HG03064 (cell line): ENCODE data around the gene HDAC4.
A peak's percentile ranks its signal among the peaks of the same experiment; 100 is the strongest.
"Not testable (repeated sequence)": the region's sequence is repeated elsewhere in the genome, so short reads cannot be mapped to it uniquely, and the experiment has no call there.

Source experiments
- ATAC-seq: cut with Tn5 transposase; IDR thresholded peaks from one replicate; pipeline ENCODE4 v1.9.1; 2021; ENCODE audit warnings: low read depth; ENCODE audit not compliant: unreplicated experiment

The HDAC4 gene

GRCh38 chr2:239400596-239401066 lies at the start of gene HDAC4:
Gene HDAC4 (minus strand): TSS chr2:239401020. CDS start chr2:239352699, 48,321 bp downstream.
- peak; percentile 4 for ATAC-seq

GRCh38 chr2:239449468-239449867 lies 48.6 kb upstream of the HDAC4 start:
- ATAC-seq: not testable (repeated sequence)

DNA sequence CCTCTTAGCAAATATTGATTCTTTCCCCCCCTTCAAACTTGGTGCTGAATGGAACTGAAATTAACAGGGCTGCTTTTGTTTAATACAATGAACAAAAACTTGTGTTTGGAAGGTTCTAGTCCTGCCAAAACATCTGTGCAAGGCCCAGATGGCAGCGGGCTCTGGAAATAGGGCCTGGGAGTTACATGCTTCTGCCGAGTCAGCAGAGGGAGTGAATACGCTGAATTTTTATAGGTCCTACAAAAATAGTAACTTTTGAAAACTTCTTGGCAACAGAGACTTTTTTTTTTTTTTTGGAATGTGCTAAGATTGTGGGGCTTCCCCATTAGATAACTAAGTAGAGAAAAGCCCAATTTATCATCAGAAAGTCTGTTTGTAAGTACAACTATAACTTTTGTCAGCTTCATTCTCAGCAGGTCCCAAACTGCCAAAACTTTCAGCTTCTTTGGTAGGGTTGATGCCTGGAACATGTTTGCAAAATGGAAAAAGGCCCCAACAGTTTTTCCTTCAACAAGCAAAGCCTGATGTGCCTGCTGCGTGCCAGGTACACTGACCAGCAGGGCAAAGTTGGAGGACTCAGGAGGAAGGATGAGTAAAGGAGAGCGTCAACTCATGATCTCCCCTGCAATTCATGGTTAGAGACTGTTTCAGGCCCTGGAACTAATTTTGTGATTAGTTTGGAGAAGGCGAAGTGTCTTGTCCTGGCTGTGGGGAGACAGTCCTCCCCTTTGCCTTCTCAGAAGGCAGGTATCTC lies 45.1 kb upstream of the HDAC4 start:
- ATAC-seq: no peak

- no peak for ATAC-seq
Observed at GRCh38 chr2:239444626-239445577, 44.1 kb upstream of the HDAC4 start.

- no peak for ATAC-seq
Observed at GRCh38 chr2:239443666-239444567, 43.1 kb upstream of the HDAC4 start.

GRCh38 chr2:239443102-239443620 lies 42.3 kb upstream of the HDAC4 start:
- no peak for ATAC-seq

DNA sequence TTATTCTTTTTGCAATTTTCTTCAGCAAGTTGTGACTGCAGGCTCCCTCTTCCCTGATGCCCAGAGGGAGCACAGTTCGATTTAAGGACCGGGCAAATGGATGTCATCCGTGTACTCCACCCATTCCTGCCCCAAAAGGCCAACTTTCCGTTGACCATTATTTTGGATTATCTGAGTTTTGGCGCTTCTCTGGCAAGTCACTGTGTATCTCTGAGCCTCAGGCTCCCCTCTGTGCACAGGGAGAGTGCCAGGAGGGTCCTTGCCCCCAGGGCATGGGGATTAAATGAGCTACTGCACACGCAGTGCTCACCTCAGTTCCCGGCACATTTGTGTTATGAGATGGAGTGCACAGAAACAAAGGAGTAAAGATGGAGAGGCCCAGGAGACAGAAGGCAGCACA lies 41.4 kb upstream of the HDAC4 start:
- no peak for ATAC-seq

GRCh38 chr2:239441261-239442078 lies 40.6 kb upstream of the HDAC4 start:
- ATAC-seq: no peak

DNA sequence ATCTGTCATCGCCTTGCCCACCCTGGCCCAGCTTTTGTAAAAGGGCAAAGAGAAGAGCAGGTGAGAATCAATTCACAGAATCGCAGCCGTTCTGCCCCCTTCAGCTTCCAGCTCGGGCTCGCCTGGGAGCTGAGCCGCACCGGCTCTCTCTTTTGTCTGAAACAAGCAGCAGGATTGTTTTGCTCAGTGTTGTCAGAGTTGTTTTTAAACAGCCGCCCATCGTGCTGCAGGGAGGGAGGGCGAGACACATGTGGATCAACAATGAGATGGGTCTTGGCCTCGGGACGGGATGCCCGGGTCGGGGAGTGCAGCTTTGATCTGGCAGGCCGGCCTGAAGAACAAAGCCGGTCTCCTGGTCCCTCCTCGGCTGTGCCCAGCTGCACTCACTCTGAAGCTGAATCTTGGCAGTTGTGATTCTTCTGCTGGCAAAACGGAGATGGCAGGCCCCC lies 39.7 kb upstream of the HDAC4 start:
- no peak for ATAC-seq

- no peak for ATAC-seq
Observed at GRCh38 chr2:239439754-239440315, 39.0 kb upstream of the HDAC4 start.

- ATAC-seq: no peak
Observed at GRCh38 chr2:239438995-239439753, 38.4 kb upstream of the HDAC4 start.

- ATAC-seq: no peak
Observed at GRCh38 chr2:239438368-239438767, 37.5 kb upstream of the HDAC4 start.

DNA sequence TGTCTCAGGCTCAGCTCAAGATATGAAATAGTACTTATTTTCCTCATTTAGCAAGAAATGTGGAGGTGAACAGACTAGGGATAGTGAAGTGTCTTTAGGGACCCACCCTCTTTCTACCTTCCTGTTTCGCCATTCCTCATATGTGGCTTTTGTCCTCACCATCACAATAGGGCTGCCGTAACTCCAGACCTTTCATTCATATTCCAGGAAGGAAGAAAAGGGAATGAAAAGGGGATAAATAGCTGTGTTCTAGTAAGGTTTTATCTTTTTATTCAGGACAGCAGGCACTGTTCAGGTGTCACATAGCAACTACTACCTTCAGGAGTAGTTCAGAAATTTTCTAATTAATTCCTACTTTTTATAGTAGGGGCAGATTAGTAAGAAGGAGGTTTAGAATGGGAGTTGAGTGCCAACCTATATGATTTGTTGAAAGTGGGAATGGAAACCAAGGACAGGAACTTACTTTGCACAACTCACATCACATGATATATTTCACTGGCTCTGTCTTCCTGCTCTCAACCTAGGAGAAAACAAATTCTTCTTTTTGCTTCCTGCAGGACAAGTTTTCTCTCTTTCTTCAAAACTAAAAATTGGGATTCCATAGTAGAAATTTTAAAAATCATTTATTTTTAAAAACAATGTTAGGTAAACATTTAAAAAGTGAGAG lies 36.0 kb upstream of the HDAC4 start:
- no peak for ATAC-seq

- ATAC-seq: no peak
Observed at GRCh38 chr2:239436076-239436475, 35.3 kb upstream of the HDAC4 start.

GRCh38 chr2:239433777-239434403 lies 33.1 kb upstream of the HDAC4 start:
- ATAC-seq: no peak

- no peak for ATAC-seq
Observed at GRCh38 chr2:239432174-239432573, 31.4 kb upstream of the HDAC4 start.

GRCh38 chr2:239431536-239431935 lies 30.7 kb upstream of the HDAC4 start:
- no peak for ATAC-seq
